K562 (cell line): ENCODE results near the gene PHF21B. TPM values are rescaled to one million over a fixed set of nuclear protein-coding genes. Genes with fewer than 3 reads are reported as not detected.

Experiments
- ATAC-seq: fragments of 200-7000 bp; cut with Tn5 transposase; 3 replicates; pipeline ENCODE4 v1.9.1; 2020; ENCODE audit warnings: moderate library complexity
- BruUV-seq: library from RNA; stranded (reverse); fragments of 400-500 nt; replicated peaks from 2 replicates; lab custom pipeline; 2021; lab: Mats Ljungman, UMichigan
- CTCF ChIA-PET: fragments of 300-600 bp; formaldehyde crosslinking; extraction: SDS; loops from one replicate; lab custom pipeline; 2021; ENCODE audit warnings: low intra/inter-chr PET ratio; lab: Yijun Ruan, JAX
- POLR2A ChIA-PET: fragments of 300-600, 350-650 bp; sonication (Branson Sonifier 250); formaldehyde crosslinking; extraction: SDS; loops from one replicate; lab custom pipeline; 2021; ENCODE audit warnings: antibody characterized with exemption, inconsistent platforms; lab: Yijun Ruan, JAX
- DNase-seq, 4 experiments: peaks; one replicate each; pipeline versions ENCODE4 v3.0.0 to v3.0.0-alpha.2; 2011 to 2018; ENCODE audit warnings: low spot score in 3 of 4, mixed read lengths in 3 of 4; ENCODE audit errors: extremely low read depth in 1 of 4
- FAIRE-seq: peaks from 2 replicates; lab custom pipeline; 2011; peaks lifted over from hg19 to GRCh38; lab: Jason Lieb, UNC
- H2AFZ ChIP-seq: 2 replicates; pipeline ENCODE4 v1.6.0; 2011; ENCODE audit warnings: low read depth, low read length, control low read depth, inconsistent platforms
- H3K27ac ChIP-seq: fragments of 200-600 bp; 3 replicates; pipeline ENCODE4 v1.8.0; 2011; ENCODE audit warnings: low read depth, mild to moderate bottlenecking, control low read depth, inconsistent platforms, low read length, moderate library complexity, mixed read lengths; ENCODE audit errors: extremely low read depth
- H3K27me3 ChIP-seq, 2 experiments: fragments of 300-600 bp in 1 of 2; 2 replicates in 1 of 2; 3 replicates in 1 of 2; pipeline versions ENCODE4 v1.6.0 to v1.8.0; 2011; ENCODE audit warnings: inconsistent platforms in 2 of 2, low read length in 2 of 2, mild to moderate bottlenecking in 1 of 2, mixed read lengths in 1 of 2, moderate library complexity in 1 of 2; ENCODE audit not compliant: control insufficient read depth in 2 of 2, insufficient read depth in 2 of 2
- H3K36me3 ChIP-seq: fragments of 300-600 bp; 3 replicates; pipeline ENCODE4 v1.8.0; 2011; ENCODE audit warnings: mild to moderate bottlenecking, low read length, inconsistent platforms; ENCODE audit not compliant: control insufficient read depth, insufficient read depth
- H3K4me1 ChIP-seq, 2 experiments: fragments of 200-600 bp in 1 of 2; replicated peaks in 1 of 2; 2 replicates in 1 of 2; 3 replicates in 1 of 2; pipeline versions ENCODE4 v1.5.1 to v1.8.0; 2011; ENCODE audit warnings: inconsistent platforms in 2 of 2, low read length in 2 of 2, mild to moderate bottlenecking in 1 of 2, mixed read lengths in 1 of 2, moderate library complexity in 1 of 2; ENCODE audit not compliant: control insufficient read depth in 2 of 2, insufficient read depth in 2 of 2
- H3K4me2 ChIP-seq: 2 replicates; pipeline ENCODE4 v1.6.1; 2011; ENCODE audit warnings: low read length, control low read depth, inconsistent platforms, mixed read lengths; ENCODE audit not compliant: insufficient read depth
- H3K4me3 ChIP-seq: fragments of 200-600 bp; sonication (generic), shearing (Covaris generic); 2 replicates; pipeline ENCODE4 v1.5.1; 2016; ENCODE audit warnings: control low read depth, inconsistent platforms
- H3K79me2 ChIP-seq: fragments of 200-600 bp; 3 replicates; pipeline ENCODE4 v1.8.0; 2011; ENCODE audit warnings: low read length, inconsistent platforms; ENCODE audit not compliant: control insufficient read depth, insufficient read depth
- H3K9ac ChIP-seq, 2 experiments: 2 replicates each; pipeline versions ENCODE4 v1.6.0 to v1.6.1; 2011; ENCODE audit warnings: low read depth in 2 of 2, low read length in 2 of 2, control low read depth in 1 of 2, inconsistent platforms in 1 of 2, mild to moderate bottlenecking in 1 of 2, mixed read lengths in 1 of 2; ENCODE audit not compliant: insufficient read depth in 1 of 2
- H3K9me1 ChIP-seq: one replicate; pipeline ENCODE4 v1.6.0; 2011; ENCODE audit warnings: inconsistent platforms, mild to moderate bottlenecking, low read length, moderate library complexity; ENCODE audit not compliant: control insufficient read depth, insufficient read depth
- H3K9me3 ChIP-seq: replicated peaks from 2 replicates; pipeline ENCODE4 v1.5.1; 2011; ENCODE audit warnings: low read depth, low read length, inconsistent platforms; ENCODE audit not compliant: control insufficient read depth, insufficient read depth
- H4K20me1 ChIP-seq: replicated peaks from 2 replicates; pipeline ENCODE4 v1.6.1; 2011; ENCODE audit warnings: low read length, inconsistent platforms, mixed read lengths; ENCODE audit not compliant: control insufficient read depth, insufficient read depth
- ARID1B ChIP-seq: fragments of 450-650 bp; IDR thresholded peaks from 2 replicates; pipeline ENCODE4 v1.6.1; 2016; ENCODE audit warnings: antibody characterized with exemption, mild to moderate bottlenecking, inconsistent platforms
- CTBP1 ChIP-seq: fragments of 450-650 bp; IDR thresholded peaks from 2 replicates; pipeline ENCODE4 v1.6.1; 2016; ENCODE audit warnings: borderline replicate concordance
- EGR1 ChIP-seq: fragments of 450-650 bp; conservative IDR thresholded peaks from 2 replicates; pipeline ENCODE4 v1.6.1; 2017; ENCODE audit warnings: mild to moderate bottlenecking
- MEF2D ChIP-seq: conservative IDR thresholded peaks from 2 replicates; pipeline ENCODE4 v1.6.1; 2016; ENCODE audit warnings: low read depth, missing genetic modification characterization, missing compliant biosample characterization
- PCBP2 ChIP-seq: fragments of 200-400 bp; formaldehyde crosslinking; IDR thresholded peaks from 2 replicates; pipeline ENCODE4 v1.6.1; 2018; ENCODE audit warnings: low read length, low read depth, mild to moderate bottlenecking, moderate library complexity; ENCODE audit not compliant: poor library complexity, severe bottlenecking
- POLR2A ChIP-seq: fragments of 450-650 bp; conservative IDR thresholded peaks from 2 replicates; pipeline ENCODE4 v1.6.1; 2016
- SMAD2 ChIP-seq: fragments of 150-350 bp; IDR thresholded peaks from 2 replicates; pipeline ENCODE4 v1.6.1; 2014; ENCODE audit warnings: low read depth, mild to moderate bottlenecking, low read length
- SMARCE1 ChIP-seq: fragments of 450-650 bp; IDR thresholded peaks from 2 replicates; pipeline ENCODE4 v1.7.1; 2016; ENCODE audit warnings: mild to moderate bottlenecking
- SP1 ChIP-seq: sonication (generic); formaldehyde crosslinking; IDR thresholded peaks from 2 replicates; pipeline ENCODE4 v1.8.1; 2022; ENCODE audit warnings: mild to moderate bottlenecking, missing genetic modification reagents
- TRIM28 ChIP-seq: fragments of 450-650 bp; IDR thresholded peaks from 2 replicates; pipeline ENCODE4 v1.6.1; 2017
- ZNF324 ChIP-seq: fragments of 250-450 bp; sonication (Bioruptor Pico); IDR thresholded peaks from 2 replicates; pipeline ENCODE4 v1.4.0; 2020; ENCODE audit warnings: mild to moderate bottlenecking
- ZNF408 ChIP-seq: fragments of 250-450 bp; sonication (Bioruptor Pico); IDR thresholded peaks from 2 replicates; pipeline ENCODE4 v1.4.0; 2020; ENCODE audit warnings: low read depth, mild to moderate bottlenecking, moderate library complexity
- ZNF551 ChIP-seq: fragments of 250-450 bp; sonication (Bioruptor Pico); IDR thresholded peaks from 2 replicates; pipeline ENCODE4 v1.5.0; 2021; ENCODE audit warnings: mild to moderate bottlenecking, moderate library complexity
- WGBS: fragments of 100-300 bp; shearing (Covaris generic); methylation state at CpG from one replicate; pipeline ENCODE4 v1.1.6; 2016; ENCODE audit warnings: low coverage, mixed read lengths; ENCODE audit not compliant: insufficient coverage; ENCODE audit errors: missing lambda C conversion rate; 5-methylcytosine and 5-hydroxymethylcytosine counted together
- in situ Hi-C: fragments of 300-500 bp; cut with MboI; formaldehyde crosslinking; loops from 4 replicates; pipeline ENCODE4 v1.15.0; 2018; ENCODE audit warnings: inconsistent platforms, mixed read lengths
- intact Hi-C: fragments of 100-400 bp; cut with micrococcal nuclease; formaldehyde crosslinking; loops from 2 replicates; pipeline ENCODE4 v1.14.2; 2022
- polyA plus RNA-seq, 8 experiments: library from polyadenylated mRNA; depleted of rRNA in 4 of 8; stranded (reverse) in 5 of 8; unstranded in 3 of 8; fragments of >200 nt; fragmentation: Nextera tagmentation in 2 of 8; fragmentation: Illumina TruSeq in 1 of 8; extraction: Ambion mirVana in 2 of 8; extraction: Trizol in 1 of 8; gene quantifications; 2 replicates each; pipeline versions ENCODE4 v1.2.1 to v1.2.3, GENCODE V29; 2011 to 2014; ENCODE audit warnings: inconsistent platforms in 1 of 8, missing spikeins in 1 of 8
- total RNA-seq, 7 experiments: library from RNA; depleted of rRNA in 6 of 7; stranded (reverse); fragments of >200 nt in 6 of 7; fragmentation: Illumina TruSeq in 2 of 7; extraction: Trizol in 2 of 7; gene quantifications; 2 replicates each; pipeline versions ENCODE4 v1.2.1 to v1.2.3, GENCODE V29; 2011 to 2021; ENCODE audit warnings: low replicate concordance in 1 of 7
- TF ChIP-seq, protein P1 (sequence below): fragments of 450-650 bp; IDR thresholded peaks from 2 replicates; pipeline ENCODE4 v1.6.1; 2016; ENCODE audit warnings: missing biosample characterization, missing genetic modification characterization

The PHF21B gene
- total and polyA plus RNA-seq, 9 of the 15 experiments (the other 6 are each of a cell fraction or from before 2014, with no cell fraction given), result 0.04 TPM; not detected in 8

GRCh38 chr22:44850946-44851345 is 158.9 kb downstream of the PHF21B start:
- Histone ChIP-seq H3K4me1 (no peaks in the 10 kb centered on the region; a peak in 1 of 5 replicates), H3K4me3 (no peak overlapping the region), H3K36me3 (no peaks in the 10 kb centered on the region), H3K27ac (no peak overlapping the region), H3K79me2 (no peaks in the 10 kb centered on the region), H4K20me1 (0 out of 2 replicates have a peak, but pooled peaks cover 3% of the 10 kb centered on the region), H3K9me1 (no peaks in the 10 kb centered on the region), H3K4me2 (no peak overlapping the region), H3K27me3 (peaks cover 0 to 17% of the 10 kb centered on the region in 2 experiments; a peak in 1 of 5 replicates), H3K9me3 (no peaks in the 10 kb centered on the region), H2AFZ (no peak overlapping the region), H3K9ac (no peak overlapping the region)
- BruUV-seq, result no TSS peak
- no peak for TF ChIP-seq PCBP2
- TF ChIP-seq SMARCE1, result no peak
- TF ChIP-seq MEF2D (tag), result no peak
- no peak for TF ChIP-seq ZNF324 (CRISPR knock-in tag)
- no peak for TF ChIP-seq CTBP1
- TF ChIP-seq EGR1, result no peak
- TF ChIP-seq, protein P1, sequence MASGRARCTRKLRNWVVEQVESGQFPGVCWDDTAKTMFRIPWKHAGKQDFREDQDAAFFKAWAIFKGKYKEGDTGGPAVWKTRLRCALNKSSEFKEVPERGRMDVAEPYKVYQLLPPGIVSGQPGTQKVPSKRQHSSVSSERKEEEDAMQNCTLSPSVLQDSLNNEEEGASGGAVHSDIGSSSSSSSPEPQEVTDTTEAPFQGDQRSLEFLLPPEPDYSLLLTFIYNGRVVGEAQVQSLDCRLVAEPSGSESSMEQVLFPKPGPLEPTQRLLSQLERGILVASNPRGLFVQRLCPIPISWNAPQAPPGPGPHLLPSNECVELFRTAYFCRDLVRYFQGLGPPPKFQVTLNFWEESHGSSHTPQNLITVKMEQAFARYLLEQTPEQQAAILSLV, result no peak
- TF ChIP-seq SMAD2, result no peak
- no peak for TF ChIP-seq POLR2A
- TF ChIP-seq SP1, result no peak
- no peak for TF ChIP-seq ARID1B
- TF ChIP-seq ZNF408, result no peak
- no peak for TF ChIP-seq TRIM28
- TF ChIP-seq ZNF551 (CRISPR knock-in tag), result no peak
- ChIA-PET CTCF (no interaction called here), POLR2A (no interaction called here)
- intact Hi-C loops (no loop called here), in situ Hi-C loops (no loop called here)
- DNase-seq (no peak), ATAC-seq (no peak), FAIRE-seq (no peak)
- 1% methylated on average over 6 of the region's 6 CpGs for WGBS
